Measurements from ENCODE around the gene KMT2C. TPM values are rescaled to one million over a fixed set of nuclear protein-coding genes. Genes with fewer than 3 reads are reported as not detected.

Gene KMT2C
- polyA plus RNA-seq, 1 donor from 2014 or later, result 29.8 TPM

DNA sequence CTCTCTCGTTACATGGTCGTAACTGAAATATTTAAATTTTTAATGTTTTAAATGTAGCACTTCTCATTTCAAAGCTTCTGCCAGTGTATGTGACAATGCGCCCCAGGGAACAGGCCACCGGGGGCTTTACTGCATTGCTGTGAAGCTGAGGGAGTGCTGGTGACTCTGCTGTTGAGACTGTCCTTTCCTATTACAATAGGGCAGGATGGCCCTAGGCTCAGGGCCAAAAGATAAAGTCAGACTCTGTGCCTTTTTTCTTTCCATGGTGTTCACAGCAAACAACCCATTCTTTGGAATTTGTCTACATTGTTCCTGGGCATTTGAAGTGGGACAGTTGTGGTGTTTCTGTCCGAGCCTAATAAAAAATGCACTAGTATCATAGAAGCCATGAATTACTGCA is 303.0 kb downstream of the KMT2C start:
- TF ChIP-seq, protein P1, sequence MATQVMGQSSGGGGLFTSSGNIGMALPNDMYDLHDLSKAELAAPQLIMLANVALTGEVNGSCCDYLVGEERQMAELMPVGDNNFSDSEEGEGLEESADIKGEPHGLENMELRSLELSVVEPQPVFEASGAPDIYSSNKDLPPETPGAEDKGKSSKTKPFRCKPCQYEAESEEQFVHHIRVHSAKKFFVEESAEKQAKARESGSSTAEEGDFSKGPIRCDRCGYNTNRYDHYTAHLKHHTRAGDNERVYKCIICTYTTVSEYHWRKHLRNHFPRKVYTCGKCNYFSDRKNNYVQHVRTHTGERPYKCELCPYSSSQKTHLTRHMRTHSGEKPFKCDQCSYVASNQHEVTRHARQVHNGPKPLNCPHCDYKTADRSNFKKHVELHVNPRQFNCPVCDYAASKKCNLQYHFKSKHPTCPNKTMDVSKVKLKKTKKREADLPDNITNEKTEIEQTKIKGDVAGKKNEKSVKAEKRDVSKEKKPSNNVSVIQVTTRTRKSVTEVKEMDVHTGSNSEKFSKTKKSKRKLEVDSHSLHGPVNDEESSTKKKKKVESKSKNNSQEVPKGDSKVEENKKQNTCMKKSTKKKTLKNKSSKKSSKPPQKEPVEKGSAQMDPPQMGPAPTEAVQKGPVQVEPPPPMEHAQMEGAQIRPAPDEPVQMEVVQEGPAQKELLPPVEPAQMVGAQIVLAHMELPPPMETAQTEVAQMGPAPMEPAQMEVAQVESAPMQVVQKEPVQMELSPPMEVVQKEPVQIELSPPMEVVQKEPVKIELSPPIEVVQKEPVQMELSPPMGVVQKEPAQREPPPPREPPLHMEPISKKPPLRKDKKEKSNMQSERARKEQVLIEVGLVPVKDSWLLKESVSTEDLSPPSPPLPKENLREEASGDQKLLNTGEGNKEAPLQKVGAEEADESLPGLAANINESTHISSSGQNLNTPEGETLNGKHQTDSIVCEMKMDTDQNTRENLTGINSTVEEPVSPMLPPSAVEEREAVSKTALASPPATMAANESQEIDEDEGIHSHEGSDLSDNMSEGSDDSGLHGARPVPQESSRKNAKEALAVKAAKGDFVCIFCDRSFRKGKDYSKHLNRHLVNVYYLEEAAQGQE (IDR thresholded peaks at IDR 0.05; ENCODE audit: borderline replicate concordance), result no peak
- no peak for TF ChIP-seq POLR2AphosphoS5 (IDR thresholded peaks at IDR 0.05)
- no peak for TF ChIP-seq EP300 (conservative IDR thresholded peaks at IDR 0.05; ENCODE audit: poor library complexity, severe bottlenecking)
- no peak for TF ChIP-seq MXI1 (conservative IDR thresholded peaks at IDR 0.05; ENCODE audit: poor library complexity, severe bottlenecking)
- no peak for TF ChIP-seq EZH2 (IDR thresholded peaks at IDR 0.05; ENCODE audit: borderline replicate concordance, insufficient read depth, low read length, poor library complexity, severe bottlenecking)
- TF ChIP-seq, protein P2, sequence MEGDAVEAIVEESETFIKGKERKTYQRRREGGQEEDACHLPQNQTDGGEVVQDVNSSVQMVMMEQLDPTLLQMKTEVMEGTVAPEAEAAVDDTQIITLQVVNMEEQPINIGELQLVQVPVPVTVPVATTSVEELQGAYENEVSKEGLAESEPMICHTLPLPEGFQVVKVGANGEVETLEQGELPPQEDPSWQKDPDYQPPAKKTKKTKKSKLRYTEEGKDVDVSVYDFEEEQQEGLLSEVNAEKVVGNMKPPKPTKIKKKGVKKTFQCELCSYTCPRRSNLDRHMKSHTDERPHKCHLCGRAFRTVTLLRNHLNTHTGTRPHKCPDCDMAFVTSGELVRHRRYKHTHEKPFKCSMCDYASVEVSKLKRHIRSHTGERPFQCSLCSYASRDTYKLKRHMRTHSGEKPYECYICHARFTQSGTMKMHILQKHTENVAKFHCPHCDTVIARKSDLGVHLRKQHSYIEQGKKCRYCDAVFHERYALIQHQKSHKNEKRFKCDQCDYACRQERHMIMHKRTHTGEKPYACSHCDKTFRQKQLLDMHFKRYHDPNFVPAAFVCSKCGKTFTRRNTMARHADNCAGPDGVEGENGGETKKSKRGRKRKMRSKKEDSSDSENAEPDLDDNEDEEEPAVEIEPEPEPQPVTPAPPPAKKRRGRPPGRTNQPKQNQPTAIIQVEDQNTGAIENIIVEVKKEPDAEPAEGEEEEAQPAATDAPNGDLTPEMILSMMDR (IDR thresholded peaks at IDR 0.05; ENCODE audit: poor library complexity, severe bottlenecking), result no peak
- no peak for TF ChIP-seq TAF1 (IDR thresholded peaks at IDR 0.05; ENCODE audit: low read depth)
- TF ChIP-seq SMC3 (conservative IDR thresholded peaks at IDR 0.05; ENCODE audit: poor library complexity), result no peak
- no peak for TF ChIP-seq RAD21 (conservative IDR thresholded peaks at IDR 0.05)
- Histone ChIP-seq H3K27ac (ENCODE audit: low read length) (no peak overlapping the region), H3K36me3 (ENCODE audit: insufficient read depth, low read length) (peaks cover 17% of the 10 kb centered on the region)

DNA sequence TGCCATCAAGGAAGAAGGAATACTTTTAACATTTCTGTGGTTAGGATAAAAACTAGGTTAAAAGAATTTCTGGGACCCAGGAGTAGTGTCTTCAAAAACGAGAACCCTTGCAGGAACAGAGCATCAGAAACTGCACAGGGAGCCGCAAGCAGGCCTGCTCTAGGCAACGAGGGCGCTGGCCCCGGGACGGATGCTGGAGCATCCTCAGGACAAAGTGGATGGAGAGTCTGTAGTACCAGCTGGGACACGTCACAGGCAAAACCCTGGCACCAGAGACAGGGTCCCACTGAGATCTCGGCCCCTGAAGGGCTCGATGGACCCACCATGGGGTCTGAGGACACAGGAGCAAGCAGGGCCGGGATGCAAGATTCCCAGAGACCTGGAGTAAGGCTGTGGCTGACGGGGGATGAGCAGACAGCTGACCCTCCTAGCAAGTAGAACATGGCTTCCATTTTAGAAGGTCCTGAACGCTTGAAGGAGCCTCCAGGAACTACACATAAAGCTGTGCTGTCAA is 303.8 kb downstream of the KMT2C start:
- Histone ChIP-seq H2AFZ (ENCODE audit: low read depth, low read length) (no peak overlapping the region), H3K4me2 (ENCODE audit: low read length) (no peak overlapping the region), H3K9me2 (ENCODE audit: insufficient read depth, low read length) (no peaks in the 10 kb centered on the region), H3K79me2 (replicated peaks; ENCODE audit: insufficient read depth, low read length) (no peaks in the 10 kb centered on the region), H3K9me3 (ENCODE audit: low read length) (no peaks in the 10 kb centered on the region), H3K36me3 (ENCODE audit: insufficient read depth, low read length) (peaks cover 17% of the 10 kb centered on the region), H4K20me1 (ENCODE audit: insufficient read depth) (no peaks in the 10 kb centered on the region), H3F3A (ENCODE audit: insufficient read depth, low read length, poor library complexity, severe bottlenecking) (no peaks in the 10 kb centered on the region), H3K4me3 (ENCODE audit: low read length) (no peak overlapping the region), H3K9ac (ENCODE audit: low read length) (no peak overlapping the region), H3K27me3 (ENCODE audit: insufficient read depth, low read depth, low read length) (no peaks in the 10 kb centered on the region), H3K27ac (ENCODE audit: low read length) (no peak overlapping the region)
- TF ChIP-seq RAD21 (conservative IDR thresholded peaks at IDR 0.05) (no peak), POLR2AphosphoS5 (IDR thresholded peaks at IDR 0.05) (no peak), EP300 (conservative IDR thresholded peaks at IDR 0.05; ENCODE audit: poor library complexity, severe bottlenecking) (no peak), EZH2 (IDR thresholded peaks at IDR 0.05; ENCODE audit: borderline replicate concordance, insufficient read depth, low read length, poor library complexity, severe bottlenecking) (no peak), MXI1 (conservative IDR thresholded peaks at IDR 0.05; ENCODE audit: poor library complexity, severe bottlenecking) (no peak), SMC3 (conservative IDR thresholded peaks at IDR 0.05; ENCODE audit: poor library complexity) (no peak), TAF1 (IDR thresholded peaks at IDR 0.05; ENCODE audit: low read depth) (no peak)
- TF ChIP-seq, protein P1 (IDR thresholded peaks at IDR 0.05; ENCODE audit: borderline replicate concordance), result no peak
- TF ChIP-seq, protein P2 (IDR thresholded peaks at IDR 0.05; ENCODE audit: poor library complexity, severe bottlenecking), result no peak

More for the DNA sequence above, 303.0 kb downstream of the KMT2C start:
- Histone ChIP-seq H3K9me2 (ENCODE audit: insufficient read depth, low read length) (no peaks in the 10 kb centered on the region), H3K9me3 (ENCODE audit: low read length) (no peaks in the 10 kb centered on the region), H3K4me3 (ENCODE audit: low read length) (no peak overlapping the region), H2AFZ (ENCODE audit: low read depth, low read length) (no peak overlapping the region), H3K9ac (ENCODE audit: low read length) (no peak overlapping the region), H3F3A (ENCODE audit: insufficient read depth, low read length, poor library complexity, severe bottlenecking) (no peaks in the 10 kb centered on the region), H4K20me1 (ENCODE audit: insufficient read depth) (no peaks in the 10 kb centered on the region), H3K4me2 (ENCODE audit: low read length) (no peak overlapping the region), H3K79me2 (replicated peaks; ENCODE audit: insufficient read depth, low read length) (no peaks in the 10 kb centered on the region), H3K27me3 (ENCODE audit: insufficient read depth, low read depth, low read length) (no peaks in the 10 kb centered on the region)
